Stimulated activated CD8-positive, alpha-beta memory T cell treated with anti-CD3 and anti-CD28 coated beads, Interleukin-12 subunit alpha, Interleukin-12 subunit beta, amount 100 ng/mL, for 1 hour (primary cell): ENCODE measurements around the gene EFHC1.
"Not testable (repeated sequence)": the region's sequence is repeated elsewhere in the genome, so short reads cannot be mapped to it uniquely, and the experiment has no call there.

ENCODE experiments used
- DNase-seq: peaks from one replicate; pipeline ENCODE4 v3.0.0-alpha.2; 2020; ENCODE audit warnings: low read depth

The EFHC1 gene

GRCh38 chr6:52438926-52439325 lies 18.8 kb downstream of the EFHC1 start:
- DNase-seq = no peak

- DNase-seq = no peak
These were observed 34.4 kb downstream of the EFHC1 start for GRCh38 chr6:52454556-52454955.

DNA sequence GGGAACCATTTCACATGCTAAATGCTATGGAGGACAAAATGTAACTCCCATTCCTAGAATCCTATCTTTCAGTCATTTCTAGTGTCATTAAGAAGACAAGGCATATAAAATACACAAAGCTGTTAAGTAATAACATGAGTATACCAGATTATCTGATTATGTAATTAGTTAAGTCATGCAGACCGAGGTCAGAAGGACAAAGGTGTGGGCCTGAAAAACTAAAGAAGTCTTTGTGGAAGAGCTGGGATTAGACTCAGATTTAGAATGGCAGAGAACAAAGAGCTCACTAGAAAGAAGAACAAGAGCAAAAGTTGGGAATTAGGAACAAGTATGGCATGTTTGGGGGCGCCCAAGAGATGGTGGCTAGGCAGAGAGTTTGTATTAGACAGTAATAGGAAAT lies 37.0 kb downstream of the EFHC1 start:
- no peak for DNase-seq

GRCh38 chr6:52461194-52461593 lies 41.1 kb downstream of the EFHC1 start:
- DNase-seq = not testable (repeated sequence)

DNA sequence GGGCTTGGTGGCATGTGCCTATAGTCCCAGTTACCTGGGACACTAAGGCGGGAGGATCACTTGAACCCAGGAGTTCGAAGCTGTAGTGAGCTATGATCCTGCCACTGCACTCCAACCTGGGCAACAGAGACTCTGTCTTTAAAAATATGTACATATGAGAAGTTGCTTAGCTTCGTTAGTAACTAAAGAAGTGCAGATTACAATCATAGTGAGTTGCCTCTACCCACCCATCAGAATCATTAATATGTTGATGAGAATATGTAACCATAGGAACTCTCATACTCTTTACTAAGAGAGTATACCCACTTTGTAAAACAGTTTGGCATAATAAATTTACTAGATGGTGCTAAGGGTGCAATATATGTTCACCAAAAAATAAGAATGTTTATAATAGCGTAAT lies 54.0 kb downstream of the EFHC1 start:
- DNase-seq = no peak

DNA sequence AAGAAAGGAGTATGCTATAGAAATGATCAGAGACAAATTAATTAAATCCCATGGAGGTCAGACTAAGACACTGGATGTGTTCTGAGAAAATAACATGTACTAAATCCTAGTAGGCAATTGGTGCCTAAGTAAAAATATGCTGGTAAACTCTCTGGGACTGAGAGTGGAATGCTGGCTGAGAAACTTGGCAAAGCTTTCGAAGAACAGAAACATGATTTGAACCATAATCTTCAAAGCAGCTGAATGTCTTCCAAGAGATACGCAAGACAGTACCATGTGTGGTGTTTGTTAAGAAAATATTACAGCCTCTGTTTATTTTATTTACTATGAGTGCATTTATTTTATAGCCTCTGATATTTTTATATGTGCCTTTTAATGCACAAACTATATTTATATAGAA lies 55.2 kb downstream of the EFHC1 start:
- no peak for DNase-seq

GRCh38 chr6:52482903-52483670 lies 62.9 kb downstream of the EFHC1 start:
- DNase-seq = no peak

DNA sequence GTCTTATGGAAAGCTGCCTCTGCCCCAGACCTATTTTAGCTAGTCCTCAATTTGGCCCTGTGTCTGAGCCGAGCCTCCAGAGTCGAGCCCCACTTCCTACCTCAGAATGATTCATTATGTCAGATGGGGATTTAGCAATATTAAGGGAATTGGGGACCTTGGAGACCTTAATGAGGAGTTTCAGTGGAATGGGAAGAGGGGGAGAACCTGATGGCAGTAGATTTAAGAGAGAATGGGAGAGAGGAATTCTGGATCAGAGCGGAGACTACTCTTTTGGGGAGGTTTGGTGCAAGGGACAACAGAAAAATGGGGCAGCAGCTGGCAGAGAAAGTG lies 63.5 kb downstream of the EFHC1 start:
- DNase-seq = no peak

DNA sequence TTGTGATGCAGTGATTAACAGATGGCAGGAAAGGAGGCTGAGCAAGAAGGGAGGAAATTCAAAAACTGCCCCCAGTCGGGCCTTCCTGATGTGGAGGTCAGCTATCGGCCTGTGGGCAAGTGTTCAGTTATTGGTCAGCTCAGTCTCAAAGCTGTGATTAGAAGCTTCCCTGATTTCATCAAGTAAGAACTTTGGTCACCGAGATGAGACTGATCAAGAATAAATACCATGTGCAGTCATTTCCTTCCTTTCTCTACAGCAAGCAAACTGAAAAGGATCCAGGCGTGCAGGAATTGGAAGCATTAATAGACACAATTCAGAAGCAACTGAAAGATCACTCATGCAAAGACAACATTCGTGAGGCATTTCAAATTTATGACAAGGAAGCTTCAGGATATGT lies 69.7 kb downstream of the EFHC1 start:
- no peak for DNase-seq

- DNase-seq = no peak
These were observed 71.3 kb downstream of the EFHC1 start for GRCh38 chr6:52491203-52492069.

- DNase-seq = no peak
These were observed 73.5 kb downstream of the EFHC1 start for GRCh38 chr6:52493669-52494068.

DNA sequence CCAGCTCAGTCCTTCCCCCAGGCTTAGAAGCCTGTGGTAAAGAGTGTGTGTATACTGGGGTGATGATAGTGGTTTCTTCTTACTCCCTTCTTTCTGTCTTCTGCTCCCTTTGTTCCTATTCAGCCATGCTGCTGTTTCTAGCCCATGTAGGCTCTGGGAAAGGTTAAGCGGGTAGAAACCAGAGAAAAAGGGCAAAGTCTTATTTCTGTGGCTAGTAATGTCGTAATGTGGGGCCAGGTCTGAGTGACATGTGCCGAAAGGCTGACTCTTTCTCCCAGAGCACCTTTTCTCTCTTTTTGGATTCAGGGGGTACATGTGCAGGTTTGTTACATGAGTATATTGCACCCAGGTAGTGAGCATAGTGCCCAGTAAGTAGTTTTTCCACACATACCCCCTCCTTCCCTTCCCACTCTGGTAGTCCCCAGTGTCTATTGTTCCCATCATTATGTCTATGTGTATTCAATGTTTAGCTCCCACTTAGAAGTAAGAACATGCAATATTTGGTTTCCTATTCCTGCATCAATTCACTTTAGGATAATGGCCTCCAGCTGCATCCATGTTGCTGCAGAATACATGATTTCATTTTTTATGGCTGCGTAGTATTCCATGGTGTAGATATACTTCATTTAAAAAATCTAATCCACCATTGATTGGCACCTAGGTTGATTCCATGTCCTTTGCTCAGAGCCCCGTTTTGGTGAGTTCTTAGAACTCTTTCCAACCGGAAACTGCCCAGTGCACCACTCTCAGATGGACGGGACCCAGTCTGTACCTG lies 74.3 kb downstream of the EFHC1 start:
- no peak for DNase-seq

DNA sequence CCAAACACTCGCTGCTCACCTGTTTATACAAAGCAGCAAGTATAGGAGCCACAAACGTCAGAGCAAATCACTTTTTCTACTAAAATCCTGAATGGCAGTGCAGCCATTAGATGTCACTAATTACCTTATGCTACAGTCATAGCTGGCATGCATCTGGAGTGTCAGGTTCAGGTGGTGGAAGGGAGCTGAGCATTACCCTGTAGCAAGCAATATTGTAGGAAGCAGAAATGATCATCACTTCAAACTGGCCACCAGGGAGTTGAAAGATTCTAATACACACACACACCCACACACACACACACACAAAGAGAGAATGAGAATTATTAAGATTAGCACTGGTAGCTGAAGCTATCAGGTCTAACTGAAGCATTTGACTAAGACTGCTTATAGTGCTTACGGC lies 75.8 kb downstream of the EFHC1 start:
- DNase-seq = no peak

- no peak for DNase-seq
These were observed 76.5 kb downstream of the EFHC1 start for GRCh38 chr6:52496631-52497030.

- DNase-seq = no peak
These were observed 77.7 kb downstream of the EFHC1 start for GRCh38 chr6:52497652-52498408.

DNA sequence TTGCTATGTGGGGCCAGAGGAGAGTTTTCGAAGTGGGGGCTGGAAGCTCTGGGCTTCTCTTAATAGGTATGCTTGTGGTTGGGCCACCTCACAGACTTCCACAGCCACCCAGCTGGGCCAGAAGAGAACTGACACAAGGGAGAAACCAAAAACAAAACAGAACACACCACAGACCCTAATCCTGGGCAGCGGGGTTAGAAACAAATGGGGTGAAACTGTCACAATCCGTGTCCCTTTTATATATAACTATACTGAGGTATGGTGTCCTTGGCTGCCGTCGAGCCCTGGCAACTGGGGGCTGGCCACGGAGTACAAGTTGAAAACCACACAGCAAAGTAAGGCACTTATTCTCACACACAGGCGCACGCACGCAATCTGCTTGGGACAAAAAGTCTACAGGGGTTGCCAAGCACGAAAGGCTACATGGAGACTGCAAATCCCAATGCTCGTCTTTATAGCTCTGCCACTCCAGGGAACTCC lies 78.4 kb downstream of the EFHC1 start:
- DNase-seq = no peak

DNA sequence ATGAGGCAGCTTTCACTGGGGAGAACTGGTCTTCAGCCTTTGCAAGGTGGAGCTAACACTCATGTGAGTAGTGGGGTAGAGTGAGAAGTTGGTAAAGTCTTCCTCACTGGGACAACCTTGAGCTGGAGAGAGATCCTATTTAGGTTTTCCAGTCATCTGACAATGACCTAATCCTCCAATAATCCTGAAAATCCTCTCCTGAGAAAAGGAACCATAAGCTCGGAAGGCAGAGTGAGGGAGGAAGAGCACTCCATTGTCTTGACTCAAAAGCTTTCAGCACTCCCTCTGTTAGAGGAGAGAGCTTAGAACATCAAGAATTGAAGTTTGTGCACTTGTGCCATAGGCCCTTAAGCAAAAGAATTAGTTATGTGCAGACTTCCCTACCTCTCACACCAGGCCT lies 78.9 kb downstream of the EFHC1 start:
- DNase-seq = no peak

- DNase-seq = no peak
These were observed 79.6 kb downstream of the EFHC1 start for GRCh38 chr6:52499681-52500236.

DNA sequence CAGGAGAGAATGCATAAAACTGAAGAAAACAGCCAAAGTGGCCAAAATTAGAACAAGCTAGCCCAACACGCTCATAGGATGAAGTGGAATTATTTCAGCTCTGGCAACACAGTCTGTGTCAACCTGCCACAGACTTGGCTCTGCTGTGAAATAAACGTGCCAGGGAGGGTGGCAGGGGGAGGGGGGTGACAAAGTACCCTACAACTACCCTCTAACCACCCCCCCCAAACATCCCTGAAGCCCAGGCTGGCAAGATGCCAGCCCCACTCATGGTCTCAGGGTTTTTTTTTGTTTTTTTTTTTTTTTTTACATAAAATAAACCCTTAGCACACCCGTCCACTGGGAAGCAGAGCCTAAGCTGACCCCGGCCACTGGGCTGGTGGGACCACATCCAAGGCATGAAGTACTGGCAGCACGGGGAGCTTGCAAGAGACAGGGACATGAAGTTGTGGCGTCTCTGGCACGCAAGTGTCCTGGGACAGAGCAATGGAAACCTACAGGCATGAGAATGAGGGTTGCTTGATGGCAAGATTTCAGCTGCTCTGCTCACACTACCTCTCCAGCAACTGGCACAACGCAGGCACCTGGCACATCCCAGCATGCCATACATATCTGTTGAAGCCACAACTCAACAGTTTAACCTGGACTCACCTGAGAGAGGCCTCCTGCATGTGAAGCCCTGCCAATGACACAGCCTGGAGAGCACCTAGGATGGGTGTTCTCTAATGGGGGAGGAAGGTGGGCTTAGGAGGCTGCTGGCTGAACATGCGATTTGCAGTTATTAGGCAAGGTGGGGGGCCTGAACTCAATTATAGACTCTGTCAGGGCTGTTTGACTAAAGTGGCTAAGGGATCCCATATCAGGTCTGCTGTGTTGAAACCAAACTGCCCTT lies 80.3 kb downstream of the EFHC1 start:
- no peak for DNase-seq

GRCh38 chr6:52502306-52503029 lies 82.3 kb downstream of the EFHC1 start:
- DNase-seq = no peak
